GM23338 (cell line): Measurements from ENCODE around the gene KISS1R. TPM values are rescaled to one million over a fixed set of nuclear protein-coding genes. Genes with fewer than 3 reads are reported as not detected.
A peak's percentile ranks its signal among the peaks of the same experiment; 100 is the strongest.

Experiments used
- ATAC-seq: fragments of 200-7000 bp; cut with Tn5 transposase; 3 replicates; pipeline ENCODE4 v1.9.1; 2020
- DNase-seq: peaks from one replicate; pipeline ENCODE4 v3.0.0-alpha.2; 2015; ENCODE audit warnings: low spot score
- H2AFZ ChIP-seq: fragments of 200-600 bp; sonication (generic); 2 replicates; pipeline ENCODE4 v1.8.0; 2016; ENCODE audit warnings: antibody characterized with exemption, mild to moderate bottlenecking, moderate library complexity
- H3F3A ChIP-seq: fragments of 200-600 bp; sonication (generic); replicated peaks from 2 replicates; pipeline ENCODE4 v1.8.0; 2017; ENCODE audit warnings: antibody characterized with exemption, mixed run types, low read depth
- H3K27ac ChIP-seq: fragments of 200-600 bp; sonication (generic); 2 replicates; pipeline ENCODE4 v1.6.1; 2016; ENCODE audit warnings: low read depth
- H3K27me3 ChIP-seq: fragments of 200-600 bp; sonication (generic); 2 replicates; pipeline ENCODE4 v1.8.0; 2016; ENCODE audit warnings: mild to moderate bottlenecking, mixed run types, moderate library complexity; ENCODE audit not compliant: insufficient read depth
- H3K36me3 ChIP-seq: fragments of 200-600 bp; sonication (generic); 2 replicates; pipeline ENCODE4 v1.8.0; 2016; ENCODE audit warnings: mild to moderate bottlenecking; ENCODE audit not compliant: insufficient read depth
- H3K4me1 ChIP-seq: fragments of 200-600 bp; sonication (generic); 2 replicates; pipeline ENCODE4 v1.8.0; 2016; ENCODE audit warnings: mild to moderate bottlenecking, moderate library complexity; ENCODE audit not compliant: insufficient read depth
- H3K4me2 ChIP-seq: fragments of 200-600 bp; sonication (generic); 2 replicates; pipeline ENCODE4 v1.7.1; 2017; ENCODE audit warnings: mixed run types
- H3K4me3 ChIP-seq: fragments of 200-600 bp; sonication (generic); 2 replicates; pipeline ENCODE4 v1.6.1; 2016; ENCODE audit warnings: mixed run types
- H3K79me2 ChIP-seq: fragments of 200-600 bp; sonication (generic); replicated peaks from 2 replicates; pipeline ENCODE4 v1.8.0; 2017; ENCODE audit warnings: mild to moderate bottlenecking; ENCODE audit not compliant: insufficient read depth
- H3K9me2 ChIP-seq: fragments of 200-600 bp; sonication (generic); 2 replicates; pipeline ENCODE4 v1.8.0; 2017; ENCODE audit not compliant: insufficient read depth
- H4K20me1 ChIP-seq: fragments of 200-600 bp; sonication (generic); replicated peaks from 2 replicates; pipeline ENCODE4 v1.8.0; 2017; ENCODE audit warnings: mild to moderate bottlenecking; ENCODE audit not compliant: insufficient read depth
- H3K27ac Mint-ChIP-seq: 2 replicates; pipeline ENCODE4 v1.8.0; 2020; ENCODE audit warnings: inconsistent platforms, mild to moderate bottlenecking, moderate library complexity, mixed read lengths
- H3K27me3 Mint-ChIP-seq: 3 replicates; pipeline ENCODE4 v1.8.0; 2022; ENCODE audit warnings: low read depth, mild to moderate bottlenecking, moderate library complexity, mixed read lengths, inconsistent platforms; ENCODE audit not compliant: insufficient read depth, poor library complexity
- H3K36me3 Mint-ChIP-seq: 3 replicates; pipeline ENCODE4 v1.8.0; 2021; ENCODE audit warnings: low read depth, mild to moderate bottlenecking, inconsistent platforms, moderate library complexity, mixed read lengths
- H3K4me1 Mint-ChIP-seq: 3 replicates; pipeline ENCODE4 v1.8.0; 2020; ENCODE audit warnings: mild to moderate bottlenecking, inconsistent platforms, mixed read lengths
- H3K4me3 Mint-ChIP-seq: 3 replicates; pipeline ENCODE4 v1.8.0; 2021; ENCODE audit warnings: moderate library complexity, mild to moderate bottlenecking, inconsistent platforms, mixed read lengths
- H3K9me3 Mint-ChIP-seq: 3 replicates; pipeline ENCODE4 v1.8.0; 2020; ENCODE audit warnings: moderate library complexity, mild to moderate bottlenecking, inconsistent platforms, mixed read lengths
- CREB1 ChIP-seq: fragments of 250-450 bp; sonication (Bioruptor Pico); IDR thresholded peaks from 2 replicates; pipeline ENCODE4 v1.5.0; 2020; ENCODE audit warnings: low read depth, mild to moderate bottlenecking, moderate library complexity
- ETS1 ChIP-seq: IDR thresholded peaks from 2 replicates; pipeline ENCODE4 v1.6.1; 2016; ENCODE audit warnings: antibody characterized with exemption
- EZH2 ChIP-seq: fragments of 200-600 bp; sonication (generic); IDR thresholded peaks from one replicate; pipeline ENCODE4 v1.8.0; 2017; ENCODE audit warnings: antibody characterized with exemption, mild to moderate bottlenecking, low read depth; ENCODE audit not compliant: unreplicated experiment
- JUNB ChIP-seq: IDR thresholded peaks from one replicate; pipeline ENCODE4 v1.6.1; 2016; ENCODE audit warnings: antibody characterized with exemption; ENCODE audit not compliant: unreplicated experiment
- STAT1 ChIP-seq: IDR thresholded peaks from one replicate; pipeline ENCODE4 v1.6.1; 2016; ENCODE audit warnings: antibody characterized with exemption; ENCODE audit not compliant: unreplicated experiment
- ZNF331 ChIP-seq: fragments of 250-450 bp; sonication (Bioruptor Pico); IDR thresholded peaks from 2 replicates; pipeline ENCODE4 v1.5.0; 2020; ENCODE audit warnings: low read depth, mild to moderate bottlenecking, moderate library complexity
- polyA plus RNA-seq: library from polyadenylated mRNA; unstranded; fragments of >200 nt; fragmentation: Nextera tagmentation; extraction: Ambion mirVana; gene quantifications from 2 replicates; pipeline ENCODE4 v1.2.1, GENCODE V29; 2016
- total RNA-seq: library from RNA; depleted of rRNA; stranded (reverse); fragments of >200 nt; shearing (Covaris generic); gene quantifications from 2 replicates; pipeline ENCODE4 v1.2.3, GENCODE V29; 2014
- TF ChIP-seq, protein P1 (sequence below): fragments of 250-450 bp; sonication (Bioruptor Pico); IDR thresholded peaks from 2 replicates; pipeline ENCODE4 v1.5.0; 2020; ENCODE audit warnings: mild to moderate bottlenecking, moderate library complexity

The KISS1R gene
- total and polyA plus RNA-seq, 2 experiments from 2014 or later, result 0.78 to 4.0 TPM

- Histone ChIP-seq H3K4me1 (peaks cover 3% of the 10 kb centered on the region; the same call in 1 of the 2 replicates), H2AFZ (no peak overlapping the region), H4K20me1 (peaks cover 8% of the 10 kb centered on the region), H3K27ac (no peak overlapping the region), H3K9me2 (no peaks in the 10 kb centered on the region), H3K4me2 (no peak overlapping the region), H3K36me3 (no peaks in the 10 kb centered on the region), H3K27me3 (no peaks in the 10 kb centered on the region), H3F3A (peaks cover 7% of the 10 kb centered on the region), H3K4me3 (no peak overlapping the region), H3K79me2 (peaks cover 8% of the 10 kb centered on the region)
- Mint-ChIP-seq H3K9me3 (no peaks in the 10 kb centered on the region), H3K27me3 (peaks cover 5% of the 10 kb centered on the region), H3K4me1 (peaks cover 5% of the 10 kb centered on the region), H3K27ac (no peak overlapping the region), H3K36me3 (peaks cover 17% of the 10 kb centered on the region), H3K4me3 (no peak overlapping the region)
- ATAC-seq (no peak), DNase-seq (no peak)
- no peak for TF ChIP-seq JUNB
- TF ChIP-seq STAT1, result no peak
- no peak for TF ChIP-seq ZNF331
- TF ChIP-seq ETS1, result no peak
- TF ChIP-seq, protein P1, sequence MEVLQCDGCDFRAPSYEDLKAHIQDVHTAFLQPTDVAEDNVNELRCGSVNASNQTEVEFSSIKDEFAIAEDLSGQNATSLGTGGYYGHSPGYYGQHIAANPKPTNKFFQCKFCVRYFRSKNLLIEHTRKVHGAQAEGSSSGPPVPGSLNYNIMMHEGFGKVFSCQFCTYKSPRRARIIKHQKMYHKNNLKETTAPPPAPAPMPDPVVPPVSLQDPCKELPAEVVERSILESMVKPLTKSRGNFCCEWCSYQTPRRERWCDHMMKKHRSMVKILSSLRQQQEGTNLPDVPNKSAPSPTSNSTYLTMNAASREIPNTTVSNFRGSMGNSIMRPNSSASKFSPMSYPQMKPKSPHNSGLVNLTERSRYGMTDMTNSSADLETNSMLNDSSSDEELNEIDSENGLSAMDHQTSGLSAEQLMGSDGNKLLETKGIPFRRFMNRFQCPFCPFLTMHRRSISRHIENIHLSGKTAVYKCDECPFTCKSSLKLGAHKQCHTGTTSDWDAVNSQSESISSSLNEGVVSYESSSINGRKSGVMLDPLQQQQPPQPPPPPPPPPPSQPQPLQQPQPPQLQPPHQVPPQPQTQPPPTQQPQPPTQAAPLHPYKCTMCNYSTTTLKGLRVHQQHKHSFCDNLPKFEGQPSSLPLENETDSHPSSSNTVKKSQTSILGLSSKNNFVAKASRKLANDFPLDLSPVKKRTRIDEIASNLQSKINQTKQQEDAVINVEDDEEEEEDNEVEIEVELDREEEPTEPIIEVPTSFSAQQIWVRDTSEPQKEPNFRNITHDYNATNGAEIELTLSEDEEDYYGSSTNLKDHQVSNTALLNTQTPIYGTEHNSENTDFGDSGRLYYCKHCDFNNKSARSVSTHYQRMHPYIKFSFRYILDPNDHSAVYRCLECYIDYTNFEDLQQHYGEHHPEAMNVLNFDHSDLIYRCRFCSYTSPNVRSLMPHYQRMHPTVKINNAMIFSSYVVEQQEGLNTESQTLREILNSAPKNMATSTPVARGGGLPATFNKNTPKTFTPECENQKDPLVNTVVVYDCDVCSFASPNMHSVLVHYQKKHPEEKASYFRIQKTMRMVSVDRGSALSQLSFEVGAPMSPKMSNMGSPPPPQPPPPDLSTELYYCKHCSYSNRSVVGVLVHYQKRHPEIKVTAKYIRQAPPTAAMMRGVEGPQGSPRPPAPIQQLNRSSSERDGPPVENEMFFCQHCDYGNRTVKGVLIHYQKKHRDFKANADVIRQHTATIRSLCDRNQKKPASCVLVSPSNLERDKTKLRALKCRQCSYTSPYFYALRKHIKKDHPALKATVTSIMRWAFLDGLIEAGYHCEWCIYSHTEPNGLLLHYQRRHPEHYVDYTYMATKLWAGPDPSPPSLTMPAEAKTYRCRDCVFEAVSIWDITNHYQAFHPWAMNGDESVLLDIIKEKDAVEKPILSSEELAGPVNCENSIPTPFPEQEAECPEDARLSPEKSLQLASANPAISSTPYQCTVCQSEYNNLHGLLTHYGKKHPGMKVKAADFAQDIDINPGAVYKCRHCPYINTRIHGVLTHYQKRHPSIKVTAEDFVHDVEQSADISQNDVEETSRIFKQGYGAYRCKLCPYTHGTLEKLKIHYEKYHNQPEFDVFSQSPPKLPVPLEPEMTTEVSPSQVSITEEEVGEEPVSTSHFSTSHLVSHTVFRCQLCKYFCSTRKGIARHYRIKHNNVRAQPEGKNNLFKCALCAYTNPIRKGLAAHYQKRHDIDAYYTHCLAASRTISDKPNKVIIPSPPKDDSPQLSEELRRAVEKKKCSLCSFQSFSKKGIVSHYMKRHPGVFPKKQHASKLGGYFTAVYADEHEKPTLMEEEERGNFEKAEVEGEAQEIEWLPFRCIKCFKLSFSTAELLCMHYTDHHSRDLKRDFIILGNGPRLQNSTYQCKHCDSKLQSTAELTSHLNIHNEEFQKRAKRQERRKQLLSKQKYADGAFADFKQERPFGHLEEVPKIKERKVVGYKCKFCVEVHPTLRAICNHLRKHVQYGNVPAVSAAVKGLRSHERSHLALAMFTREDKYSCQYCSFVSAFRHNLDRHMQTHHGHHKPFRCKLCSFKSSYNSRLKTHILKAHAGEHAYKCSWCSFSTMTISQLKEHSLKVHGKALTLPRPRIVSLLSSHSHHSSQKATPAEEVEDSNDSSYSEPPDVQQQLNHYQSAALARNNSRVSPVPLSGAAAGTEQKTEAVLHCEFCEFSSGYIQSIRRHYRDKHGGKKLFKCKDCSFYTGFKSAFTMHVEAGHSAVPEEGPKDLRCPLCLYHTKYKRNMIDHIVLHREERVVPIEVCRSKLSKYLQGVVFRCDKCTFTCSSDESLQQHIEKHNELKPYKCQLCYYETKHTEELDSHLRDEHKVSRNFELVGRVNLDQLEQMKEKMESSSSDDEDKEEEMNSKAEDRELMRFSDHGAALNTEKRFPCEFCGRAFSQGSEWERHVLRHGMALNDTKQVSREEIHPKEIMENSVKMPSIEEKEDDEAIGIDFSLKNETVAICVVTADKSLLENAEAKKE, result no peak
Measured at GRCh38 chr19:899336-900042, 17.6 kb upstream of the KISS1R start.

DNA sequence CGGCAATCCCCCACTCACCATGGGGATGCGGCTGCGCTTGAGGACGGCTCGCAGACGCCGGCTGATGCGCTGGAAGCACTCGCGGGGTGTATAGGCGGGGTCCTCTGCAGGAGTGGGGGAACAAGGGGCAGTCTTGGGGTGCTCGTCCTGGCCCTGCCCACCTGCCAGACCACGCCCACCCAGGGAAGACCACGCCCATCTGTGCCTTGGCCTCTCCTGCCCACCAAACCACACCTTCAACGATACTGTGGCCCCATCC, 17.2 kb upstream of the KISS1R start:
- H3K4me3 Mint-ChIP-seq, result no peak overlapping the region
- peak; percentile 17 for ATAC-seq

More for the DNA sequence above, 17.2 kb upstream of the KISS1R start:
- H3K4me2 ChIP-seq, result no peak overlapping the region
- H3K4me1 Mint-ChIP-seq, result peaks cover 5% of the 10 kb centered on the region
- no peaks in the 10 kb centered on the region for H3K9me2 ChIP-seq
- no peak overlapping the region for H3K27ac Mint-ChIP-seq
- TF ChIP-seq EZH2, result no peak
- no peak for TF ChIP-seq CREB1 (CRISPR knock-in tag)
- no peak for TF ChIP-seq ETS1
- no peak for DNase-seq
- H3K27me3 ChIP-seq, result no peaks in the 10 kb centered on the region
- H2AFZ ChIP-seq, result no peak overlapping the region
- peaks cover 10% of the 10 kb centered on the region for H4K20me1 ChIP-seq
- H3K9me3 Mint-ChIP-seq, result no peaks in the 10 kb centered on the region
- peaks cover 5% of the 10 kb centered on the region for H3K27me3 Mint-ChIP-seq
- H3K27ac ChIP-seq, result no peak overlapping the region
- no peak overlapping the region for H3K4me3 ChIP-seq
- no peaks in the 10 kb centered on the region for H3K36me3 ChIP-seq
- peaks cover 7% of the 10 kb centered on the region for H3F3A ChIP-seq
- H3K79me2 ChIP-seq, result peaks cover 13% of the 10 kb centered on the region
- peaks cover 18% of the 10 kb centered on the region for H3K36me3 Mint-ChIP-seq
- H3K4me1 ChIP-seq, result peaks cover 3% of the 10 kb centered on the region; the same call in 1 of the 2 replicates
